Measurements from ENCODE around the gene PAH. TPM values are rescaled to one million over a fixed set of nuclear protein-coding genes. Genes with fewer than 3 reads are reported as not detected.

Gene PAH
- total RNA-seq, 4 donors from 2014 or later = 1.5 TPM; not detected in 3

DNA sequence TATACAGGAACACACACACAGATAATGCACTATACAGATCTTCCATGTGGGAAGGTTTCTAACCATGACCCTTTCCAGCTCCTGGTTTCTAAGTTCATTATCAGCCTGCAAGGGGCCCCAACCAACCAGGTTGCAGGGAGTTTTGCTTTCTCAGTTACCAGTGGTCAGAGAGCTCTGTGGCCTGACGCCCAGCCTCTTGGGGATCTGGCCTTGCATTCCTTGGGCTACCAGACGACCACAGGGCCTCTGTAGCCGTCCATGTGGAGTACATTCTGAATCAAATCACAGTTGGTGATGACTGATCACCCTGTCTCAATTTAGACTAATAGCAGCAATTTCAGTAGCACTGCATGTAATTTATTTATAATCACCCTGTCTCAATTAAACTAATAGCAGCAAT lies 47.5 kb downstream of the PAH start:
- TF ChIP-seq POLR2A (IDR thresholded peaks at IDR 0.05) (no peak), CTCF (IDR thresholded peaks at IDR 0.05) (no peak), EP300 (IDR thresholded peaks at IDR 0.05) (no peak)
- no peak overlapping the region for H3K4me3 ChIP-seq
- DNase-seq (ENCODE audit: low spot score in 2 of 2) = no peak
- peaks cover 0 to 4% (median 0%) of the 10 kb centered on the region in 4 donors for H3K4me1 ChIP-seq
- 18 to 29% methylated on average over 3 of the region's 3 CpGs for WGBS, 2 donors
- no peaks in the 10 kb centered on the region for H3K36me3 ChIP-seq
- H3K27me3 ChIP-seq = no peaks in the 10 kb centered on the region
- no peak overlapping the region for H3K27ac ChIP-seq
- no peaks in the 10 kb centered on the region for H3K9me3 ChIP-seq

GRCh38 chr12:102865821-102866615 lies 51.0 kb downstream of the PAH start:
- Histone ChIP-seq H3K4me3 (no peak overlapping the region), H3K27me3 (no peaks in the 10 kb centered on the region), H3K27ac (no peak overlapping the region), H3K36me3 (no peaks in the 10 kb centered on the region), H3K4me1 (no peaks in the 10 kb centered on the region), H3K9me3 (no peaks in the 10 kb centered on the region)
- no peak for DNase-seq (ENCODE audit: low spot score in 2 of 2)
- WGBS, 2 donors = 42 to 49% methylated on average over 6 of the region's 6 CpGs
- TF ChIP-seq CTCF (IDR thresholded peaks at IDR 0.05) = no peak

DNA sequence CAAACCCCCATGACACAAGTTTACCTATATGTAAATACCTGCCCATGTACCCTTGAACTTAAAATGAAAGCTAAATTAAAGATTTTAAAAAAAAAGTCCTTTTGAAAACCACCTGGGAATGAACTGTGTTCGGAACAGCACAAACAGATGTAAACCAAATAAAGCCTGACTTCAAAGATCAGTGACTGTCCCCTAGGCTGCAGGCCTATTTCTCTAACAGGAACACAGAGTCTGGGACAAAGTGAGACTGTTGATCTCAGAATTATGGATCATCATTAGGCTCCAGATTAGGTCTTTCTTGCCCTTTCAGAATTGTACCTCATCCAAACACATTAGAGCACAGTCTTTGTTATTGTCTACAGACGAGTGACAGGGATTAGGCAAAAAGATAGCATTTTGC lies 54.6 kb downstream of the PAH start:
- Histone ChIP-seq H3K27me3 (no peaks in the 10 kb centered on the region), H3K4me3 (no peak overlapping the region), H3K9me3 (peaks cover 0 to 5% (median 1%) of the 10 kb centered on the region in 4 donors), H3K27ac (no peak overlapping the region), H3K4me1 (no peaks in the 10 kb centered on the region), H3K36me3 (no peaks in the 10 kb centered on the region)
- no peak for TF ChIP-seq EP300 (IDR thresholded peaks at IDR 0.05)
- no peak for TF ChIP-seq CTCF (IDR thresholded peaks at IDR 0.05)
- no peak for TF ChIP-seq POLR2A (IDR thresholded peaks at IDR 0.05)
- WGBS, 2 donors = 78% methylated on average over 2 of the region's 2 CpGs
- DNase-seq (ENCODE audit: low spot score in 2 of 2) = no peak

GRCh38 chr12:102851246-102851645 lies 65.8 kb downstream of the PAH start:
- TF ChIP-seq CTCF (IDR thresholded peaks at IDR 0.05) = no peak
- no peak for TF ChIP-seq EP300 (IDR thresholded peaks at IDR 0.05)
- no peak for TF ChIP-seq POLR2A (IDR thresholded peaks at IDR 0.05)
- no peaks in the 10 kb centered on the region for H3K27me3 ChIP-seq
- no peaks in the 10 kb centered on the region for H3K4me1 ChIP-seq
- H3K9me3 ChIP-seq = no peaks in the 10 kb centered on the region
- H3K27ac ChIP-seq = no peak overlapping the region
- no peaks in the 10 kb centered on the region for H3K36me3 ChIP-seq
- H3K4me3 ChIP-seq = no peak overlapping the region
- DNase-seq (ENCODE audit: low spot score in 2 of 2) = no peak
- 86 to 92% methylated on average over 2 of the region's 2 CpGs for WGBS, 2 donors

GRCh38 chr12:102849722-102850447 lies 67.2 kb downstream of the PAH start:
- H3K9me3 ChIP-seq = no peaks in the 10 kb centered on the region
- no peak overlapping the region for H3K27ac ChIP-seq
- WGBS, 2 donors = 71 to 72% methylated on average over 4 of the region's 4 CpGs
- no peak for DNase-seq (ENCODE audit: low spot score in 2 of 2)
- no peaks in the 10 kb centered on the region for H3K27me3 ChIP-seq
- no peaks in the 10 kb centered on the region for H3K4me1 ChIP-seq
- H3K4me3 ChIP-seq = no peak overlapping the region
- TF ChIP-seq EP300 (IDR thresholded peaks at IDR 0.05) (no peak), POLR2A (IDR thresholded peaks at IDR 0.05) (no peak), CTCF (IDR thresholded peaks at IDR 0.05) (no peak)
- no peaks in the 10 kb centered on the region for H3K36me3 ChIP-seq
